ENCODE measurements around the gene CD52. TPM values are rescaled to one million over a fixed set of nuclear protein-coding genes. Genes with fewer than 3 reads are reported as not detected.
A peak's percentile ranks its signal among the peaks of the same experiment; 100 is the strongest.

CD52 gene
- total RNA-seq, 4 donors from 2014 or later: 4.8 TPM; not detected in 3

DNA sequence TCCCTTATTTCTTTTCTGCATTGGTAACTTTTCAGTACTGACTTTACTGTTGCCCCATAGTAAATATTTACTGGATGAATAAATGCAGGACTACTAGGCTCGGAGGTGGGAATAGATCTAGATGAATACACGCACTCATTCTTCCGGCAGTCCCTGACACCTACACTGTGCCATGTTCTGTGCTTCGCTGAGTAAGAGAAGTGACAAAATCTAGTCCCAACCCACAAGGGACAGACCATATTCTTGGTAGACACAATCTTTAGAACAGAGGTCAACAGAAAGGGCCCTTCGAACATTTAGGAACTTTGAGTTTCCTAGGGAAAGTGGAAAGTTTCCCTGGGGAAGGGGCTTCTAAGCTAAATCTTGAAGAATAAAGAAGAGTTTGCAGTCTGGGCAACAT is 3.3 kb upstream of the CD52 start:
- WGBS, 2 donors: 86% methylated on average over 5 of the region's 5 CpGs
- Histone ChIP-seq H3K27ac (no peak overlapping the region), H3K4me3 (no peak overlapping the region), H3K36me3 (no peaks in the 10 kb centered on the region), H3K4me1 (peaks cover 0 to 11% (median 0%) of the 10 kb centered on the region in 4 donors), H3K9me3 (no peaks in the 10 kb centered on the region), H3K27me3 (no peaks in the 10 kb centered on the region)
- DNase-seq (ENCODE audit: low spot score in 2 of 2): no peak
- TF ChIP-seq EP300 (IDR thresholded peaks at IDR 0.05) (no peak), POLR2A (IDR thresholded peaks at IDR 0.05) (no peak)
- TF ChIP-seq, protein P1, sequence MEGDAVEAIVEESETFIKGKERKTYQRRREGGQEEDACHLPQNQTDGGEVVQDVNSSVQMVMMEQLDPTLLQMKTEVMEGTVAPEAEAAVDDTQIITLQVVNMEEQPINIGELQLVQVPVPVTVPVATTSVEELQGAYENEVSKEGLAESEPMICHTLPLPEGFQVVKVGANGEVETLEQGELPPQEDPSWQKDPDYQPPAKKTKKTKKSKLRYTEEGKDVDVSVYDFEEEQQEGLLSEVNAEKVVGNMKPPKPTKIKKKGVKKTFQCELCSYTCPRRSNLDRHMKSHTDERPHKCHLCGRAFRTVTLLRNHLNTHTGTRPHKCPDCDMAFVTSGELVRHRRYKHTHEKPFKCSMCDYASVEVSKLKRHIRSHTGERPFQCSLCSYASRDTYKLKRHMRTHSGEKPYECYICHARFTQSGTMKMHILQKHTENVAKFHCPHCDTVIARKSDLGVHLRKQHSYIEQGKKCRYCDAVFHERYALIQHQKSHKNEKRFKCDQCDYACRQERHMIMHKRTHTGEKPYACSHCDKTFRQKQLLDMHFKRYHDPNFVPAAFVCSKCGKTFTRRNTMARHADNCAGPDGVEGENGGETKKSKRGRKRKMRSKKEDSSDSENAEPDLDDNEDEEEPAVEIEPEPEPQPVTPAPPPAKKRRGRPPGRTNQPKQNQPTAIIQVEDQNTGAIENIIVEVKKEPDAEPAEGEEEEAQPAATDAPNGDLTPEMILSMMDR (IDR thresholded peaks at IDR 0.05): no peak

DNA sequence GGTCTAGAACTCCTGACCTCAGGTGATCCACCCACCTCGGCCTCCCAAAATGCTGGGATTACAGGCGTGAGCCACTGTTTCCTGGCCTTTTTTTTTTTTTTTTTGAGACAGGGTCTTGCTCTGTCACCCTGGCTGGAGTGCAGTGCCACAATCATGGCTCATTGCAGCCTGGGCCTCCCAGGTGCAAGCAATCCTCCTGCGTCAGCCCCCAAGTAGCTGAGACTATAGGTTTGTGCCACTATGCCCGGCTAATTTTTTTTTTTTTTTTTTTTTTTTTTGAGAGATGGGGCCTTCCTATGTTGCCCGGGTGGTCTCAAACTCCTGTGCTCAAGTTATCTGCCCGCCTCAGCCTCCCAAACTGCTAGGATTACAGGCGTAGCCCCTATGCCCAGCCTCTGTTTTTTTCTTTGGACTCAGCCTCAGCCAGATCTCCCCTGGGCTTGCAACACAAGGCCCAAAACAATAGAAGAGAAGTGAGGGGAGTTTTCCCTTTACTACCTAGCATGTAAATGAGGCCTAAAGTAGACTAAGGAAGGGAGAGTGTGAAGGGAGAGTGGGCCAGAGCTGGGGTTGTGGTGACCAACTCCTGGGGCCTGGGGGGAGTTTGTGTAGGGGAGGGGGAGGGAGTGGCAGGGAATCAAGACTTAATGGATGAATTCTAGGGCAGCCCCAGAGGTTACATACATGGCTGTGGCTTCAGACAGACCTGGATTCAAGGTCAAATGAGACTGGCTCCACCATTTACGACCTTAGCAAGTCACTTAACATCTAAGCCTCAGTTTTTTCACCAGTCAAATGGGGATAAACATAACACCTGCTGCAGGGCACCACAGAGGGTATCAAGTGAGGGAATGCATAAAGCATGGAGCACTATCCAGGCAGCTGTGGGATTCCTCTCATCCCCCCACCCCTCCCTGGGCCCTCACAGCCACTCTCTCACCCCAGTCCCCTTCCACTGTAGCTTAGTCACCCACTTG is 1.6 kb upstream of the CD52 start:
- TF ChIP-seq POLR2A (IDR thresholded peaks at IDR 0.05) (no peak), EP300 (IDR thresholded peaks at IDR 0.05) (no peak)
- TF ChIP-seq, protein P1 (IDR thresholded peaks at IDR 0.05): no peak
- no peaks in the 10 kb centered on the region for H3K36me3 ChIP-seq
- no peak overlapping the region for H3K4me3 ChIP-seq
- 80 to 85% methylated on average over 8 of the region's 8 CpGs for WGBS, 2 donors
- DNase-seq (ENCODE audit: low spot score in 2 of 2): no peak
- H3K27ac ChIP-seq: peak overlapping the region in 1 of 4 donors; percentile 26
- no peaks in the 10 kb centered on the region for H3K9me3 ChIP-seq
- H3K27me3 ChIP-seq: peaks cover 0 to 5% of the 10 kb centered on the region in 2 donors
- peaks cover 0 to 16% (median 2%) of the 10 kb centered on the region in 4 donors for H3K4me1 ChIP-seq

DNA sequence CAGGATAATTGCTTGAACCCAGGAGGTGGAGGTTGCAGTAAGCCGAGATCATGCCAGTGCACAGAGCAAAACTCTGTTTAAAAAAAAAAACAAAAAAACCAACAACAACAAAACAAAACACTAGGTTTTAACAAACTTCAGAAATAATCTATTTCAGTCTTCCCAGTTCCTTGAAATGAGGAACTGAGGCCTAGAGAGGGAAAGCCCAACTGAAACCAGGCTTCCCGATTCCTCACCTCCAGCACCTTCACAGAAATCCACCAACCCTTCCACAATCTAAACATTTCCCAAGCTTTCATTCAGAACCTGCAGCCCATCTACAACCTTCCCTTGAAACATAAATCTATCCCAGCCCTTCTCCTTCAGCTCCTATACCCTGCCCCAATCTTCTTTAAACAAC is 612 bp upstream of the CD52 start:
- no peaks in the 10 kb centered on the region for H3K36me3 ChIP-seq
- no peak for DNase-seq (ENCODE audit: low spot score in 2 of 2)
- H3K4me3 ChIP-seq: no peak overlapping the region
- H3K9me3 ChIP-seq: no peaks in the 10 kb centered on the region
- TF ChIP-seq, protein P1 (IDR thresholded peaks at IDR 0.05): no peak
- no peak overlapping the region for H3K27ac ChIP-seq
- peaks cover 0 to 16% (median 5%) of the 10 kb centered on the region in 4 donors for H3K4me1 ChIP-seq
- 85 to 87% methylated on average over 2 of the region's 2 CpGs for WGBS, 2 donors
- H3K27me3 ChIP-seq: peaks cover 0 to 5% of the 10 kb centered on the region in 2 donors

DNA sequence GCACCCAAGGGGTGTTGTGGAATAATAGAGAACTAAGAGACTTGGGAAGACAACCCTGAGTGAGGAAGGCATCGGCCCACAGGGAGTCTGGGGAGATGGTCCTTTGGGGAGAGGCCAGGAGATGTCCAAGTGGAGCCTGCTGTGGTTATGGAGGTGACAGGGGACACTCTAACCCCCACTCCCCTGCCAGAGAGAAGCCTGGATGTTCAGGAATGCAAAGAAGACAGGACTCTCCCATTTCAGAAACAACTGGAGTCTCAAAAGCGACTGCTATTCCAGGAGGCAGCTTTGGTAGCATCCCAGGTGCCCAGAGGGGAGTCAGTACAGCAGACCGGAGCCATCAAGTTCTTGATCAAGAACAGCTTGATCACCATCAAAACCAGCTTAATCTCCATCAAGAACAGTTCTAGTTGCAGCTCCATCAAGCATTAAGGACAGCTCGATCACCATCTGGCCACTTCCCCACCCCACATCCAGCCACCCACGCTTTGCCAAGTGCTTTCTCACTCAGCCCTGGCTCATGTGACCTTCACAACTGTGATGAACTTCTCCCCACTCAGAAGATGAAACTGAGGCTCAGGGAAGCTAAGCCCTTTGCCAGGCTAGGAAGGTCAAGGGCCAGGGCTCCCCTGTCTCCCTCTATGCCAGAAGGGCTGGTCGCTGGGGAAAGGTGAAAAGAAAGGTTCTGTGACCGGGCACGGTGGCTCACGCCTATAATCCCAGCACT is 743 bp downstream of the CD52 start:
- WGBS, 2 donors: 73% methylated on average over 9 of the region's 9 CpGs
- TF ChIP-seq EP300 (IDR thresholded peaks at IDR 0.05) (peak in 1 of 2 donors; percentile 14), POLR2A (IDR thresholded peaks at IDR 0.05) (no peak)
- Histone ChIP-seq H3K36me3 (no peaks in the 10 kb centered on the region), H3K27ac (peak overlapping the region in 2 of 4 donors; percentile 28 to 64), H3K27me3 (peaks cover 0 to 5% of the 10 kb centered on the region in 2 donors), H3K4me3 (peak overlapping the region in 1 of 4 donors; percentile 46), H3K9me3 (no peaks in the 10 kb centered on the region), H3K4me1 (peaks cover 0 to 16% (median 5%) of the 10 kb centered on the region in 4 donors)
- no peak for DNase-seq (ENCODE audit: low spot score in 2 of 2)

DNA sequence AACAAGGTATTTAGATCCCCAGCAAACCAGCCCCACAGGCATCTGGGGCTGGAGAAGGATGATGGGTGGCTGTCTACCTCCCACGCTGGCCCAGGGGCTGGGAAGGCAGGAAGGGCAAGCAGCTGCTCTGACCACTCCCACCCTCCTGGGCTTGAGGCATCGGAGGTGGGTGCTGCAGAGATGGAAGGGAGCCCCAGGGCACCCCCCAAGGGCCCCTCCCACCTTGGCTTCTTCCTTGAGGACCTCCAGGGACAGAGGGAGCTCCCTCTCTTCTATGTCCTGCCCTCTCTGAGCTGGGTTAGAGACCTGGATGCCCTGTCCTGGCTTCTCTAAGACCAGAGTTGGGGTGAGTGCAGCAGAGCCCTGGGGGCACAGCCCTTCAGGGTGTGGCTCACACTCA is 3.1 kb downstream of the CD52 start:
- H3K27ac ChIP-seq: no peak overlapping the region
- no peak overlapping the region for H3K4me3 ChIP-seq
- H3K27me3 ChIP-seq: peaks cover 0 to 5% of the 10 kb centered on the region in 2 donors
- TF ChIP-seq POLR2A (IDR thresholded peaks at IDR 0.05) (no peak), EP300 (IDR thresholded peaks at IDR 0.05) (no peak)
- TF ChIP-seq, protein P1 (IDR thresholded peaks at IDR 0.05): no peak
- no peaks in the 10 kb centered on the region for H3K9me3 ChIP-seq
- peaks cover 0 to 10% (median 2%) of the 10 kb centered on the region in 4 donors for H3K4me1 ChIP-seq
- H3K36me3 ChIP-seq: no peaks in the 10 kb centered on the region
- no peak for DNase-seq (ENCODE audit: low spot score in 2 of 2)
- 59 to 79% methylated on average over 2 of the region's 2 CpGs for WGBS, 2 donors
